ENCODE data around the gene BSG.

- TF ChIP-seq SIN3A (IDR thresholded peaks at IDR 0.05; ENCODE audit: borderline replicate concordance, insufficient read depth, low read depth, low read length) (no peak), REST (IDR thresholded peaks at IDR 0.05; ENCODE audit: insufficient read depth in 1 of 2, low read depth in 2 of 2, low read length in 1 of 2) (no peak), POLR2AphosphoS5 (IDR thresholded peaks at IDR 0.05; ENCODE audit: low read depth, low read length) (no peak), TCF7L2 (IDR thresholded peaks at IDR 0.05; ENCODE audit: low read depth, low read length) (no peak)
- TF ChIP-seq, protein P1, sequence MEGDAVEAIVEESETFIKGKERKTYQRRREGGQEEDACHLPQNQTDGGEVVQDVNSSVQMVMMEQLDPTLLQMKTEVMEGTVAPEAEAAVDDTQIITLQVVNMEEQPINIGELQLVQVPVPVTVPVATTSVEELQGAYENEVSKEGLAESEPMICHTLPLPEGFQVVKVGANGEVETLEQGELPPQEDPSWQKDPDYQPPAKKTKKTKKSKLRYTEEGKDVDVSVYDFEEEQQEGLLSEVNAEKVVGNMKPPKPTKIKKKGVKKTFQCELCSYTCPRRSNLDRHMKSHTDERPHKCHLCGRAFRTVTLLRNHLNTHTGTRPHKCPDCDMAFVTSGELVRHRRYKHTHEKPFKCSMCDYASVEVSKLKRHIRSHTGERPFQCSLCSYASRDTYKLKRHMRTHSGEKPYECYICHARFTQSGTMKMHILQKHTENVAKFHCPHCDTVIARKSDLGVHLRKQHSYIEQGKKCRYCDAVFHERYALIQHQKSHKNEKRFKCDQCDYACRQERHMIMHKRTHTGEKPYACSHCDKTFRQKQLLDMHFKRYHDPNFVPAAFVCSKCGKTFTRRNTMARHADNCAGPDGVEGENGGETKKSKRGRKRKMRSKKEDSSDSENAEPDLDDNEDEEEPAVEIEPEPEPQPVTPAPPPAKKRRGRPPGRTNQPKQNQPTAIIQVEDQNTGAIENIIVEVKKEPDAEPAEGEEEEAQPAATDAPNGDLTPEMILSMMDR (IDR thresholded peaks at IDR 0.05) = no peak
Measured at GRCh38 chr19:629961-630714, 57.7 kb downstream of the BSG start.
